HG02610 (cell line): ENCODE measurements around the gene VAC14.
A peak's percentile ranks its signal among the peaks of the same experiment; 100 is the strongest.
"Not testable (repeated sequence)": the region's sequence is repeated elsewhere in the genome, so short reads cannot be mapped to it uniquely, and the experiment has no call there.

Experiments
- ATAC-seq: cut with Tn5 transposase; IDR thresholded peaks from one replicate; pipeline ENCODE4 v1.9.1; 2021; ENCODE audit warnings: mild to moderate bottlenecking, moderate library complexity; ENCODE audit not compliant: unreplicated experiment

Gene VAC14

DNA sequence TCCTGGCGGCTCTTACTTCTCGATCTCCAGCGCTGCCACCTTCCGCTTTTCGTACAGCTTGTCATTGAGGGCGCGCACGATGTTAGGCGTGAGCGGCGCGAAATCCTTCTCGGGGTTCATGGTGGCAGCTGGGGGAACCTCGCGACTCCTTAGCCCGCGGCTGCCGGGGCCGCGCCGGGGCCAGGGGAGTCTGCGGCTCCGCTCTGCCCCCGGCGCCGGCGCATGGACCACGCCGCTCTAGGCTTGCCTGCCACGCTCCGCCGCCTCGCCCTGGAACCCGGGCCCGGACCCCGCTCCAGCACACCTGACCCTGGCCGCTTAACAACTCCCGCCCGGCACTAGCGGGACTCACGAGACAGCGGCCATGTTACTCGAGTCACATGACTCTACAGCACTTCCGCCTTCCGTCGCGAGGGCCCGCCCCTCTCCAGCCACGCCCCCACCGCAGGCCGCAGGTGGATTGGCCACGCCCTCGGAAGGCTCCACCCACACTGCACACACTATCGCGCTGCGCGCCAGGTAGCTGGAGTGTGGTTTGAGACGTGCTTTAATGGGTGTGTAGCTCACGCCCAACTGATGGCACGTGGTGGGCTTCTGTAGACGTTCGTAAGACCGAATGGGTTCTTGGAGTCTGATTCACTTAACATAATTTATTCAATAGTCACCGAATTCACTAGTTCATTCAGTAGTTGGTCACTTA lies at the start of gene VAC14:
VAC14 (minus strand) TSS at position 378 of the 700 bp plus-strand sequence; CDS start at position 120, 258 bp downstream.
- peak; percentile 92 for ATAC-seq

DNA sequence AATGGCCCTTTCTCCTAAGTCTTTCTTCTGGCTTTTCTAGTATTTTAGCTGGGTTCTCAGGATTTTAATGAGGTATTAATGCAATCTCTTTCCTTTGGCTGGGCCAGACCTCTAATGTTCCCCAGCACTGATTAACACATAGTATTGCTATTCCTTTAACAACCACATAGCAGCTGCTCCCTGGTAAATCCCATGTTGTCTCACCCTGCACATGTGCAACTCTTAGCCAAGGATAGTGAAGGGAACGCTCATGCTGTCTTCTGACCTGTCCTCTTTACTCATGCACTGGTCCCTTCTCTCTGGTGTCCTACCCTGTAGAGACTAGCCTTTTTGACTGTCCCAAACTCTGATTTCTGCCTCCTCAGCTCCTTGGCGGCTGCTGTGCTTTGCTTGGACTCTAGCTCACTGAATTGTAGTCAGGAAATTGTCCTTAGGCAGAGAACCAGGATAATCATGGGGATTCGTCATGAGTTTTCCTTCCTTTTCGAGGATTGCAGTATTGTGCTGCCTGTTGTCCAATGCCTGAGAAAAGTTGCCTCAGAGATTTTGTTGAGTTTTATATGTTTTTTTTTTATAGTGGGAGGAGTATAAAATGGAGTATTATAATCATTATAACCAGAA lies 22.6 kb upstream of the VAC14 start:
- not testable (repeated sequence) for ATAC-seq

DNA sequence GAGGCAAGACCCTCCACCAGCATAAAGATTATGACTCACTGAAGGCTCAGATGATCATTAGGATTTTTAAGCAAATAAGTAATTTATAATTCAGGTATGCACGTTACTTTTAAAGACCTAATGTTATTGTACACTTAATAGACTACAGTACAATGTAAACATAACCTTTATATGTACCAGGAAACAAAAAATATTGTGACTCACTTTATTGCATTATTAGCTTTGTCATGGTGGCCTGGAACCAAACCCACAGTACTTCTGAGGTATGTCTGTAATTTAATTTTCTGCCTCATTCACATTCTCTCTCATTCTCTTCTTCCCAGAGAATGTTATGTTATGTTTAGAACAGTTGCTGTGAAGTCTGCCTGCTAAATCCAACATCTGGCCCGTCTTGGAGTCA lies 21.8 kb upstream of the VAC14 start:
- not testable (repeated sequence) for ATAC-seq

DNA sequence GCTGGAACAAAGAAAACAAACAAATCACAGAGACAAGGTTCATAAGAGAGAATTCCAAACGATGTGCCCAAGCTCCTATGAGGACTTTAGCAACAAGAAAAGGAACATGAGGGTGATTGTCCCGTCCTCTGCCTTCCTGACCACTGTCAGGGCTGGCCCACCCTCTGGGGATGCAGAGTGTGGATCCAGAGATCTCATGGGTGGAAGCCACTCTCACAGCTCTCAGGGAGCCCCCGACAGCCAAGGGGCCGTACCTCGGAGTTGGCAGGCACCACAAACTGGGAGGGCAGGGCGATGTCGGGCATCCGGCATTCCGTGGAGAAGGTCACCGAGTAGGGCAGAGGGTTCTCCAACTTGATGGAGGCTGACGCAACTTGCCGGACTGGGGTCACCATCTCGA lies 17.1 kb upstream of the VAC14 start:
- ATAC-seq: not testable (repeated sequence)

DNA sequence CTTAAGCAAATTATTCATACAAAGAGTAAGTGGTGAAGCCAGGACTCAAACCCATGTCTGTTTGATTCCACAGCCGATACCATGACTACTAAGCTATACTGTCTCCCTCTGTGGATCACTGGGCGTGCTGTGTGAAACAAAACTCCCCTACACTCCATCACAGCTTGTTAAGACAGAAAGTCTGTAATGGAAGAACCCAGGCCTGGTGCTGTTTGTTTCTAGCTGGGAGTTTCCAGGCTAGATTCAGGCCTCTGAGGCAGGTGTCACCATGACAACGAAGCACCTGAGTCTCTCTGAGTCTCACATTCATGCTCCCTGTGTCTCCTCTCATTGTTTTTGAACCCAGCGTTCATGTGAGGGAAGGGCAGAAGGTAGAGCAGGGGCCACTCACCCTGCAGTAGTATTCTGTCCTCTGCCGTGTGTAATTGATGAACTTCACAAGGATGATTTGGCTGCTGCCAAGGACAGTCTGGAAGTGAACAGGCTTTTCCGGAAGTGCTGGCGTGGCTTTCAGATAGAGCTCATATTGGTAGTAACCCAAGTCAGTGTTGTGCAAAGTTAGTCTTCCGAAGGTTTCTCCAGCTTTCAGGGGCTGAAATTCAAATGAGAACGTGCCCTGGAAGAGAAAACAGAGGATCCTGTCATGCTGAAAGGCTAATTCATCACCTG lies 8.6 kb upstream of the VAC14 start:
- peak; percentile 81 for ATAC-seq

DNA sequence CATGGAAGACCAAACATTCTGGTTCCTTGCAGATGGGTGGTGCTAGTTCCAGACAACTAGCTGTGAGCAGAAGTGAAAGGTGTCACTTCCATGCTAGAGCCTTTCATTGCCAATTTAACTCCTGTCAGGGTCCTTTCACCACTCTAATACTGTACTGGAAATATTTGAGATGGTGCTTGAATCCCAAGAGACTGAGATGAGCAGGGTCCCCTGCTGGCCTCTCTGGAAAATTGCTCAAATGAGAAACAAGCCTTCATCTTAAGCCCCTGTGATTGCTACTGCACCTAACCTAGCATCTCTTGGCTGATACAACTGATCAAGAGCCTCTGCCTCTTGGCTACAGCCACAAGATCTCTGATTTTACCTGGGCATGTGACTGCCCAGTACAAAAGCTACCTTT lies 7.4 kb upstream of the VAC14 start:
- no peak for ATAC-seq

DNA sequence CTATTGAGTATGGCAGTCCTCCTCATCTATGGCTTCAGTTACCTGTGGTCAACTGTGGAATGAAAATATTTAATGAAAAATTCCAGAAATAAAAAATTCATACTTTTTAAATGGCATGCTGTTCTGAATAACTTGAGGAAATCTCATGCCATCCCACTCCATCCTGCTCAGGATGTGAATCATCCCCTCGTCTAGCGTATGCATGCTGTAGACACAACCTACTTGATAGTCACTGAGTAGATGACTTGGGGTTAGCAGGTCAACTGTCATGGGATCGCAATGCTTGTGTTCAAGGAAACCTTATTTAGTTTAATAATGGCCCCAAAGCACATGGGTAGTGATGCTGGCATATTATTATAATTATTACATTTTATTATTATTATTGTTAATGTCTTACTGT lies 4.8 kb upstream of the VAC14 start:
- ATAC-seq: no peak

DNA sequence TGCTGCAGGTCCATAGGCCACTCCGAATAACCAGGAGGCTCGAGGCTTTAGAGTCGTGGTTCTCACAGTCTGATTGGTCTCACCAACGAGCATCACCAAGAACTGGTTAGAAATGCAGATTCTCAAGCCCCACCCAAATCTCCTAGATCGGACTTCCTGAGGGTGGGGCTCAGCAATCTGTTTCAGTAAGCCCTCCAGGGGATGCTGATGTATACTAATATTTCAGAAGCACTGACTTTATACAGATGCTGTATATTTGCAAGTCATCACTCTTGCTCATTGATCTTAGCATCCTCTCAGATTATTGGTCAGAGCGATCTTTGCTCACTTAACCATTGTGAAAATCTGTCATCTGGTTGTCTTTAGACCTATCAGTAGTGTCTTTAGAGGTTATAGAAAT lies 4.4 kb upstream of the VAC14 start:
- no peak for ATAC-seq

DNA sequence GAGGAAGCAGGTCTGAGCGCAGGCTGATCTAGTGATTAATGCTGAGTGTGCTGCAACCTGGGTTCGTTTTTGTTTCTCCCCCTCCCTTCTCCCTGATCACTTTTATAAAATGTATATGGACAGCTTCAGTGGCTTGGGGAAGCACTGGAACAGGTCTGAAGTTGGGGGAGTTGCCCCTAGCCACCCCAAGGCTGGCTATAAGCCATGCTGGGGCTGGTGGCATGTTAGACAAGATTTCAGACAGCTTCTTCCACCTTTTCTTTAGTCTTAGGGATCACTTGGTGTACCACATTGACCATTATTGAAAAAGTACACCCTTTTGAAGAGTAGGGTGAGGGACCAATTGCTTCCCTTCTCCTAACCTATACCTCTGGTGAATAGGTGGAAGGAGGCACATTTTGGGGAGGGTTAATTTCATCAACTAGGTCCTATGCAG lies 3.8 kb upstream of the VAC14 start:
- ATAC-seq: no peak

DNA sequence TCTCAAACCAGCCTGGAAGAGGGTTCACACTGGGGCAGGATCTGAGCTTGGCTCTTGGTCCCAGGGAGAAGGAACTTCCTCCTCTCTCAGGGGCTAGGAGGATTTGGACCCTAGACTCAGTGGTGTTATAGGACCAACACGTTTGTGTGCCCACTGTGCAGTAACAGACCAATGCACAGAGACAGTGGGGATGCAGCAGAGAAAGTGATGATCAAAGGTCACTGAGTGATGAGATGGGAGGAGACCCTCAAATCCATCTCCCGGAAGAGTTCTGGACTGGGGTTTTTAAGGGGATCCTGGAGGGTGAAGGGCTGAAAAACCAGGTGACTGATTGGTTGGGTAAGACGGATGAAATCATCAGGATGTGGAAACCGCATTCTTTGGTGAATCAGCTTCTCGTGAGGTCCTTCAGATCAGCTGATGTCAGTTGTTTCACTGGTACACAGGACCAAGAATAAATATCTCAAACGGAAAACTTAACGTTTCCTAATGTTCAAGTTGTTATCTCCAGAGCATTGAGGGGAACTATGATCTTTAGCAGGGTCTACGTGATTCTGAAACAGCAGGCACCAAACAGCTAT lies 3.3 kb upstream of the VAC14 start:
- no peak for ATAC-seq

DNA sequence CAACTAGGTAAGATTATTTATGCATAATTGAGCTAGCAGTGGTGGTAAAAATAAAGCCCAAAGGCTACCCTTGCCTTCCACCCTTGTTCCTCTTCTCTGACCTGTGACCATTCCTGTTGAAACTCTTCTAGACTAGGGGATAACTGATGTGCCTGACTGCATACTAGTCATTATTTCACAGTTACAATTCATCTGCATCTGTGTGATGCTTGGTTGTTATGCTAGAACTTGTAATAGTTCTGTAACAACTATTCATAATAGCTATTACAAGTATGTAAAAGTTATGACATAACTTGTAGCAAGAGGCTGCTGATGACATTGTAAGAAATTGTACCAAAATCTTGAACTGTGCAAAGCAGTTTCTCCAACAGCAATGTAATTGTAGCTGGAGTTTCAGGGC lies 2.4 kb upstream of the VAC14 start:
- no peak for ATAC-seq

DNA sequence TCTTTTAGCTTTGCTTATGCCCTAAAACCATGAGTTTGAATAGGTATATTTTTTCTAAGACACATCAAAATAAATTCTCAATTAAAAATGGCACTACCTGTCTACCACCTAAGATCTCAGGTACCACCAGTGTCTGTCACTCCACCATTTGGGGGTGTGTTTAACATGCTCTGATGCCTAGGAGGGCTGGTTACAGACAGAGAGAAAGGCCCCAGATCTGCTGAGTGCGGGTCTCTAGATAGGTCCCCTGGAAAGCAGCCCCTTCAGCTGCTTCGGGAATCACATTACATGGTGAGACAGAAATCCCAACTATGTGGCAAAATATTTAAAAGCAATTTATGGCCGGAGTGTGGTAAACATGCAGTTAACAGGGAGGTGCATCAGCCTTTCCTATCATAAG lies 653 bp upstream of the VAC14 start:
- no peak for ATAC-seq

DNA sequence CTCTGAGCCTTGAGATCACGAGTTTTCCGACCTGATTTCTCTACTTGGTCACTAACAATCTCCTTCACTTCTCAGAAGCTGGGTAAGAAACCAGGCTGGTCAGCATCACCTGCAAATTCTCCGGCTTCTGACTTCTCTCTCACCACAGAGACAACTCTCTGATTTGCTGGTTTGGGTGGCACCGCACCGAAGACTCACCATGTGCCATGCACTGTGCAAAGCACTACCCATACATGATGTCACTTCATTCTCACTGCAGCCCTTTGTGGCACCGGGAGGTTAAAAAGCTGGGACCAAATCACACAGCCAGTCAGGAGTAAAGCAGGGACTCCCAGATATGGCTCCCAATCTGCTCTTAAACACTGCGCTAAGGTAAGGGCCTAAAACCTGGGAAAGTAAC lies 647 bp downstream of the VAC14 start:
- no peak for ATAC-seq

DNA sequence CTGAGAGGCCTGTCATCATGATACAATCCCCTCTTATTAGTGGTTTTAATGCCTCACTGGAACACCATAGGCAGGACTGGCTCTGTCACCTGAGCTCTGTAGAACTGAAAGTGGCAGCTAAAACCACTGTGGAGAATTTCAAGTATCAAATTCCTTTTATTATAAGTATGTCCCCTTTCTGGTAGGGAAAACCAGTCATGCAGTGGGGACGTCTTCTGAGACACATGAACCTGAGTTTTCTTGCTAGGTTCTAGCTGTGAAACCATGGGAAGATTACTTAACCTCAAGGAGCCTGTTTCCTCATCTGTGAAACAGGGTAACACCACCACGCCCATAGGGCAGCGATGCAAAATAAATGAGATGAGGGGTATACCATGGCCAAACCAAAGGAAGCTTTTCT lies 4.7 kb downstream of the VAC14 start:
- no peak for ATAC-seq

DNA sequence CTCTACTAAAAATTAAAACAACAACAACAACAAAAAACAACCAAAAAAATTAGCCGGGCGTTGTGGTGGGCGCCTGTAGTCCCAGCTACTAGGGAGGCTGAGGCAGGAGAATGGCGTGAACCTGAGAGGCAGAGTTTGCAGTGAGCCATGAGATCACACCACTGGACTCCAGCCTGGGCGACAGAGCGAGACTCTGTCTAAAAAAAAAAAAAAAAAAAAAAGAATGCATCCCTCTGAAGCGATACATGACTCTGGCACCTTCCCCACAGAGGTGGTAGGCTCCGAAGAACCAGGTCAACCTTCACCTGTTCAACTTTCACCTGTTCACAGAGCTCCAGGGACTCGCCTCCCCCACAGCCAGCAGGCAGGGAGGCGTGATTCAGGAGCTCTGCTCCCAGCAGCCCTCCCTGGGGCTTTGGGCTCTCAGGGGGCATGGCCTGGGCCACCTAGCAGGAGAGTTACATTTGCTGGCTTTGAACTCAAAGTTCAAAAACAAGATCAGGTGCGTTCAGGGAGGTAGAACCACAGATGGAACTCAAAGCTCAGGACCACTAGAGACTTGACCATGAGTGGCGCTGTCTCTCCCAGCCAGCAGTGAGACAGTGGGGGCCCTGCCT lies 5.6 kb downstream of the VAC14 start:
- no peak for ATAC-seq

DNA sequence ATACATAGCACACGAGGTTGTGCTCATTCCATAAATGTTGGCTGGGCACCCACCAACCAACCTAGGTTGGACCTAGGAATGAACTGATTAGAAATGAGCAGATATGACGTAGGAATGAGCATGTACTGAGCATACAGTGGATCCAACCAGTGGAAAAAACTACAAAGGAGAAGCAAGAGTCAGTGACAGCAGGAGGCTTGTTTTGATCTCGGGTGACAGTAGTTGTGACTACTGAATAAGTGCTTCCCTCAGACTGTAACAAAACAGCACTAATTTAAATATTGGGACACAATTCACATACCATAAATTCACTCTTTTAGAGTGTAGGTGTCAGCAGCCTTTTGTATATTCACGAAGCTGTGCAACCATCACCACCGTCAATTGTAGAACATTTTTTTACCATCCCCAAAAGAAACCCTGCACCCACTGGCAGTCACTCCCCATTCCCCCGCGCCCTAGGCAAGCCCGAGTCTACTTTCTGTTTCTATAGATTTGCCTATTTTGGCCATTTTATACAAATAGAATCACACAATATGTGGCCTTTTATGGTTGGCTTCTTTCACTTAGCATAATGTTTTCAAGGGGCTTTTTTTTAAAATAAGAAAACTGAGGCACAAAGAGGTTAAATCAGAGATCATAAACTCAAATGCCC lies 7.0 kb downstream of the VAC14 start:
- peak; percentile 52 for ATAC-seq

DNA sequence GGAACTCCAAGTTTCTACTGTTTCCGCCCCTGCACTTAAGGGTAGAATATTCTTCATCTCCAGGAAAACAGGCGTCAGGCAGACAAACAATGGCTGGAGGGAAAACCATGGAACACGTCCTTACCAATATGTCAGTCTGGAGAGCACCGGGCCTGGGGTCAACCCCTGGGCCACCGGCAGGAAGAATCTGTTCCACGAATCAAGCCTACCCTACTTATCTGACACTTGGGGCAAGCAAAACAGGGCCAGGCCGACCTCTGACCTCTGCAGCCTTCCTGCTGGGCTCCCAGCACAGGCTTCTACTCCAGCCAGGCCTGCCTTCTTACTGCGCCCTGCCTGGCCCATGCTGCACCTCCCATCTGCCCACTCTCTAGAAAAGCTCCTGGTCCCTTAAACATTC lies 10.1 kb downstream of the VAC14 start:
- ATAC-seq: no peak

DNA sequence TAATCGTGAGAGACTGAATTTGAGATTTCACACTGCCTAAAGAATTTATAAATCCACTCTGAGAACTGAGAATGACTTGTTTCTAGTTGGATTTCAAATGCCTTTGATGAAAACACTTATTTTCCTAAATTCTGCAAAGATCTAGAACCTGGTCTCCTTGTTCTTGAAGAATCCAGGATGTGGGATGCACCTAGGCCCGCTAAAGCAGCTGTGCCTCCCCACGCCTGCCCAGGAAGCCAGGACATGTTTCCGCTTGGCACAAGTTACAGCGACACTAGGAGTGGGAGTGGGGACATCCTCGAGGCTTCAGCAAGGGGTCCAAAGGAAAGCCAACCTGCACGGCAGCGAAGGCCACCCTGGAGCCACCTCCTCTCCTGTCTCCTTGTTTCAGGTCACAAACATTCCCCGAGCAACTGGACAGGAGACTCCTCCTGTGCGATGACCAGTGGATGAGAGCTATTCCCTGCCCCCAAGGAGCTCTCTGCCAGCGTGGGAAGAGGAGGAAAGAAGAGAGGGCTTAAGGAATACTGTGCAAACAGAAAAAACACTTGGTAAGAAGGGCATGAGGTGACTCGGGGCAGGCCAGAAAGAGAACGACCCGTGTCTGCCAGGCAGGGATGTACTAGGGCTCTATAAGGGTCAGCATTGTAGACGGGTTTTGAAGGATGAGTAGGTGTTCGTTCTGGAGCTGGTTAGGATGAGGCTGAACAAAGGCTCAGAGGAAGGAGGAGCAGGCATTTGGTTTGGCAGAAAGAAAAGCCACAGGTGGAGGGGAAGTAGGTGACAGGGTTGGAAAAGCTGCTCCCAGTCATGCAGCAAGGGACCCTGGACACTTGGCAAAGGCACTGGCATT lies 11.1 kb downstream of the VAC14 start:
- ATAC-seq: no peak

DNA sequence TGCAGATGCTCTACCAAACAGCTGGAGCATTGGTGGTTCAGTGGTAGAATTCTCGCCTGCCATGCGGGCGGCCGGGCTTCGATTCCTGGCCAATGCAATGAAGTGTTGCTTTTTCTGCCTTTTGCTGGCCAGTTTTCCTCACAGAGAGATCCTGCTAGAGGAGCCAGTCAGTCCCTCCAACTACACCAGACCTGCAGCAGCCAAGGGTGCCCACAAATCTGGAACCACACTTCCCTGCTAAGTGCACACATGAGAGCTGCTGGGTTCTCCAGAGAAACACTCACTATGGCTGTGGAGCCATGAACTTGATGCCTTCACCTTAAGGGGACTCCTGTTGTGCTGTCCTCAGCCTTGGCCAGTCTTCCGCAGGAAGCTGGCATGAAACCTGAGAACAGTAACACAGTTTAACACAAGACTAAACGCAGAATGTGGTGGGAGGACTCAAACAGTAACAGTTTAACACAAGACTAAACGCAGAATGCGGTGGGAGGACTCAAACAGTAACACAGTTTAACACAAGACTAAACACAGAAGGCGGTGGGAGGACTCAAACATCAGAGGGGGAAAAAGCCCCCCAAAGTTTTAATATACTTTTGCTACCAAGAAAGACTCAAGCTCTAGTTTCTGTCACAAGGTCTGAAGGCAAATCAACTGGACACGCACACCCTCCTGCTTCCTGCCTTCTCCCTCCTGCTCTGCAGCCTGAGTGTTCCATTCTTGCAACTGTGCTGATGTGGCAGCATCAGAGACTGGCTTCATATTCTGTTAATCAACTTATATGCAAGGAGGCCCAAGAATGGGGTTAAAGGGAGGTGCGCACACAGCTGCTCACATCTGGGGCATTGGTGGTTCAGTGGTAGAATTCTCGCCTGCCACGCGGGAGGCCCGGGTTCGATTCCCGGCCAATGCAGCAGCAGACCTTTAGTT lies 12.0 kb downstream of the VAC14 start:
- no peak for ATAC-seq
